ENCODE results near the gene HACD3.
"Not testable (repeated sequence)": the region's sequence is repeated elsewhere in the genome, so short reads cannot be mapped to it uniquely, and the experiment has no call there.

Gene HACD3

GRCh38 chr15:65550681-65551098 lies 20.4 kb downstream of the HACD3 start:
- DNase-seq: no peak

GRCh38 chr15:65551183-65551582 lies 20.9 kb downstream of the HACD3 start:
- no peak for DNase-seq

GRCh38 chr15:65552851-65553250 lies 22.6 kb downstream of the HACD3 start:
- not testable (repeated sequence) for DNase-seq

- no peak for DNase-seq
These were observed 23.4 kb downstream of the HACD3 start for GRCh38 chr15:65553691-65554090.

GRCh38 chr15:65556622-65557021 lies 26.4 kb downstream of the HACD3 start:
- no peak for DNase-seq

- no peak for DNase-seq
These were observed 28.1 kb downstream of the HACD3 start for GRCh38 chr15:65558336-65558735.

- DNase-seq: no peak
These were observed 28.9 kb downstream of the HACD3 start for GRCh38 chr15:65558997-65559760.

GRCh38 chr15:65559941-65560340 lies 29.7 kb downstream of the HACD3 start:
- no peak for DNase-seq

- DNase-seq: no peak
These were observed 31.7 kb downstream of the HACD3 start for GRCh38 chr15:65561934-65562333.

- no peak for DNase-seq
These were observed 39.5 kb downstream of the HACD3 start for GRCh38 chr15:65569728-65570127.

GRCh38 chr15:65571971-65572370 lies 41.7 kb downstream of the HACD3 start:
- no peak for DNase-seq

GRCh38 chr15:65576664-65577063 lies 46.4 kb downstream of the HACD3 start:
- DNase-seq: no peak

GRCh38 chr15:65577129-65577996 lies 47.1 kb downstream of the HACD3 start:
- DNase-seq: no peak

GRCh38 chr15:65578904-65579728 lies 48.9 kb downstream of the HACD3 start:
- no peak for DNase-seq

- DNase-seq: no peak
These were observed 49.5 kb downstream of the HACD3 start for GRCh38 chr15:65579762-65580161.

- no peak for DNase-seq
These were observed 50.0 kb downstream of the HACD3 start for GRCh38 chr15:65580287-65580686.

GRCh38 chr15:65583701-65584100 lies 53.4 kb downstream of the HACD3 start:
- DNase-seq: no peak

GRCh38 chr15:65584241-65584640 lies 54.0 kb downstream of the HACD3 start:
- DNase-seq: no peak

- no peak for DNase-seq
These were observed 56.8 kb downstream of the HACD3 start for GRCh38 chr15:65587094-65587493.

- no peak for DNase-seq
These were observed 65.7 kb downstream of the HACD3 start for GRCh38 chr15:65595960-65596359.

- no peak for DNase-seq
These were observed 68.2 kb downstream of the HACD3 start for GRCh38 chr15:65598468-65598867.

GRCh38 chr15:65599677-65600076 lies 69.4 kb downstream of the HACD3 start:
- no peak for DNase-seq

GRCh38 chr15:65603134-65603533 lies 72.9 kb downstream of the HACD3 start:
- no peak for DNase-seq
